Cardiac muscle cell (in vitro differentiated cells and primary cell): ENCODE measurements around the gene MCC. TPM values are rescaled to one million over a fixed set of nuclear protein-coding genes. Genes with fewer than 3 reads are reported as not detected.

ENCODE experiments used
- DNase-seq, 2 donors: peaks; one replicate each; pipeline versions ENCODE4 v3.0.0 to v3.0.0-alpha.2; 2010 to 2017; ENCODE audit warnings: low read depth in 1 of 2, low spot score in 1 of 2
- H3K27ac ChIP-seq: fragments of 200-600 bp; sonication (generic); 2 replicates; pipeline ENCODE4 v1.5.1; 2016
- H3K27me3 ChIP-seq: fragments of 200-600 bp; sonication (generic); 2 replicates; pipeline ENCODE4 v1.6.0; 2016; ENCODE audit warnings: control low read depth
- H3K36me3 ChIP-seq: fragments of 200-600 bp; sonication (generic); 2 replicates; pipeline ENCODE4 v1.5.1; 2016; ENCODE audit warnings: control low read depth
- H3K4me1 ChIP-seq: fragments of 200-600 bp; sonication (generic); 2 replicates; pipeline ENCODE4 v1.8.1; 2017; ENCODE audit warnings: low read depth, mild to moderate bottlenecking, mixed run types
- H3K4me3 ChIP-seq: fragments of 200-600 bp; sonication (generic); 2 replicates; pipeline ENCODE4 v1.5.1; 2016; ENCODE audit warnings: mild to moderate bottlenecking
- H3K9me3 ChIP-seq: fragments of 200-600 bp; sonication (generic); 2 replicates; pipeline ENCODE4 v1.5.1; 2017; ENCODE audit warnings: low read depth, mild to moderate bottlenecking, control low read depth
- CTCF ChIP-seq: IDR thresholded peaks from 2 replicates; pipeline ENCODE4 v1.5.1; 2012; ENCODE audit warnings: low read depth, mild to moderate bottlenecking, low read length
- polyA plus RNA-seq: library from polyadenylated mRNA; unstranded; fragments of >200 nt; fragmentation: Nextera tagmentation; extraction: Ambion mirVana; gene quantifications from 2 replicates; pipeline ENCODE4 v1.2.1, GENCODE V29; 2016
- total RNA-seq: library from RNA; depleted of rRNA; stranded (reverse); fragments of >200 nt; gene quantifications from 2 replicates; pipeline ENCODE4 v1.2.3, GENCODE V29; 2016

Gene MCC
- total and polyA plus RNA-seq, 2 experiments from 2014 or later, result 37.8 to 137 TPM

- Histone ChIP-seq H3K9me3 (no peaks in the 10 kb centered on the region), H3K4me1 (peaks cover 3% of the 10 kb centered on the region), H3K4me3 (no peak overlapping the region), H3K27me3 (no peaks in the 10 kb centered on the region), H3K36me3 (peaks cover 41% of the 10 kb centered on the region), H3K27ac (no peak overlapping the region)
- TF ChIP-seq CTCF, result no peak
- no peak for DNase-seq
Measured at GRCh38 chr5:113048931-113049330, 439.3 kb downstream of the MCC start.

- DNase-seq, result peak in 1 of 2 donors; percentile 55
- Histone ChIP-seq H3K4me3 (no peak overlapping the region), H3K9me3 (no peaks in the 10 kb centered on the region), H3K4me1 (peaks cover 7% of the 10 kb centered on the region), H3K27ac (no peak overlapping the region), H3K27me3 (no peaks in the 10 kb centered on the region), H3K36me3 (peaks cover 31% of the 10 kb centered on the region)
- no peak for TF ChIP-seq CTCF
Measured at GRCh38 chr5:113047733-113048652, 440.3 kb downstream of the MCC start.

GRCh38 chr5:113047234-113047633 lies 441.0 kb downstream of the MCC start:
- H3K27ac ChIP-seq, result no peak overlapping the region
- DNase-seq, result peak in 1 of 2 donors; percentile 58

GRCh38 chr5:113044776-113045465 lies 443.3 kb downstream of the MCC start:
- no peak overlapping the region for H3K27ac ChIP-seq
- H3K36me3 ChIP-seq, result peaks cover 26% of the 10 kb centered on the region
- no peaks in the 10 kb centered on the region for H3K9me3 ChIP-seq
- no peak for DNase-seq
- H3K27me3 ChIP-seq, result no peaks in the 10 kb centered on the region
- no peak for TF ChIP-seq CTCF
- no peak overlapping the region for H3K4me3 ChIP-seq
- peaks cover 7% of the 10 kb centered on the region for H3K4me1 ChIP-seq

More at GRCh38 chr5:113047234-113047633, 441.0 kb downstream of the MCC start:
- Histone ChIP-seq H3K4me1 (peaks cover 7% of the 10 kb centered on the region), H3K27me3 (no peaks in the 10 kb centered on the region), H3K36me3 (peaks cover 30% of the 10 kb centered on the region), H3K9me3 (no peaks in the 10 kb centered on the region), H3K4me3 (no peak overlapping the region)
- TF ChIP-seq CTCF, result no peak

- no peak for TF ChIP-seq CTCF
- Histone ChIP-seq H3K4me1 (peaks cover 7% of the 10 kb centered on the region), H3K27me3 (no peaks in the 10 kb centered on the region), H3K27ac (peak overlapping the region; percentile 55), H3K36me3 (peaks cover 29% of the 10 kb centered on the region), H3K4me3 (no peak overlapping the region), H3K9me3 (no peaks in the 10 kb centered on the region)
- peak; percentile 54 to 60 for DNase-seq
Measured at GRCh38 chr5:113043491-113043931, 444.7 kb downstream of the MCC start.
